ENCODE results near the gene TENT5A.

The TENT5A gene

DNA sequence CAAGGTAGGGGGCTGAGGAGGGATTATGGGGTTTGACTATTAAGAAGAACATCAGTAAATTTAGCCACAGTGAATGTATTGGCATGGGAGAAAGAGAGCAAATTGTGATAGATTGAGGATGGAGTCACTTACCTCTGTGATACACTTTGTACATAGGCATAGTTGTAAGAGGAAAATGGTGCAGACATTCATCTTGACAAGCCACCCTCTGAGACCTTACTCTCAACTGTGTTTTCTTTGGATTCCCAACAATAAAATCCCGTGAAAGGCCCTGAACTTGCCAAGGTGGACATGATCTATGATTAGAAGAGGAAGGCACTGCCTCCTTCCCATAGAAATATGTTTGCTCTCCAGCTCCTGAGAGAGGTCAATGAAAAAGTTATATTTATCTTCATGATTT is 18.6 kb upstream of the TENT5A start:
- no peak for DNase-seq (ENCODE audit: low read depth in 2 of 2)

DNA sequence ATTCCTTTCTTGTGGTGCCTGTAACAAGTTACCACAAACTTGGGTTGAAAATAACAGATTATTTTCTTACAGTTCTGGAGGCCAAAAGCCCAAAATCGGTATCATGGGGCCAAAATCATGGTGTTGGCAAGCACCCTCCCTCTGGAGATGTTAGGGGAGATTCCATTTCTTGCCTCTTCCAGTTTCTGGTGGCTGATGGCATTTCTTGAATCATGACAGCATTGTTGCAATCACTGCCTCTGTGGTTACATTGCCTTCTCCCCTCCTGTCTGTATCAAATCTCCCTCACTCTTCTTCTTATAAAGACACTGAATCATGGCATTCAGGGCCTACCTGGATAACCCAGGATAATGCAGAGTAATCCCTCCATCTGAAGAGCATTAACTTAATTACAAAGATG is 17.9 kb upstream of the TENT5A start:
- no peak for DNase-seq (ENCODE audit: low read depth in 2 of 2)

DNA sequence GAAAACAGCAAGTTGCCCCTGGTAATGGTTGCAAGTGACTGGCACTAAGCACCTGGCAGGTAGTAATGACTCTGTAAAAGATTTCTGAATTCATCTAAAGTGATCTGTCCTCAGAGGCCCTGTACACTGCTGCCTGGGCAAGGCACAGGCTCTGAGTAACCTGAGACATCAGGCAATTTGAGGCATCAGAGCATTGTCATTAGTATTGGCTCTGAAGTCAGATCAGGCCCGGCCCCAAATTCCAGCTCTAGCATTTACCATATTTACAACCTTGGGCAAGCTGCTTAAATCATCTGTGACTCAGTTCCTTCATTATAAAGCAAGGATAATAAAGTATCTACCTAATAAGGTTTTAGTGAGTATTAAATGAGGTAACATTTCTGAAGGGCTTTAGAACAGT is 17.3 kb upstream of the TENT5A start:
- DNase-seq (ENCODE audit: low read depth in 2 of 2) = no peak

DNA sequence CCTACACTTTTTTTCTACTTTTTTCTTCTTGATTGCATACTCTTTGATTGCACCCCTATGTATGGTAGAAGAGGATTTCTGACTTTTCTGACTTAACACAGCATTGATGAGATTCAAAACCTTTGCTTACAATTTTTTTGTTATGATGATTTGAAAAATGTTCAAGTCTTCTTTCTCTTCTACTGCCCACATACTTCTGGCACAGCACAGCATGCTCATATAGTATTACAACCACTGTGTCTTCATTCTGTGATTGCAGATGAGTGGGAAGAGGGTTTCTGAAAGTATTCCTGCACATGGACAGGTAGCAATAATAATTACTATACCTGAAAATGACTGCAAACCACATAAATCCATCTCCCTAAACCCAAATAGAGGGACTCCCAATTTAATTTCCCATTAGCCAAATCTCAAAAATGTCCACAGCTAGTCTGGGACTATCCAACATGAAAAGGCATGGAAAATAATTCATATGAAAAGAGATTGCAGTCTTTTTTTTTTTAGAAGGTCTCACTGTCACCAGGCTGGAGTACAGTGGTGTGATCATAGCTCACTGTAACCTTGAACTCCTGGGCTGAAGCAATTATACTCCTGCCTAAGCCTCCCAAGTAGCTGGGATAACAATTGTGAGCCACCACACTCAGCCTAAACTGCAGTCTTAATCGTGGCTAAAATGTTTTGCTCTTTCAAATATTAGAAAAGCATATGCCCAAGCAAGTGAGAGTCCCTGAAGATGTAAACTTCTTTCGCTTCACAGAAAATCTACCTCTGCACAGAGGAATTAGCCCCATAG is 15.9 kb upstream of the TENT5A start:
- DNase-seq (ENCODE audit: low read depth in 2 of 2) = no peak

DNA sequence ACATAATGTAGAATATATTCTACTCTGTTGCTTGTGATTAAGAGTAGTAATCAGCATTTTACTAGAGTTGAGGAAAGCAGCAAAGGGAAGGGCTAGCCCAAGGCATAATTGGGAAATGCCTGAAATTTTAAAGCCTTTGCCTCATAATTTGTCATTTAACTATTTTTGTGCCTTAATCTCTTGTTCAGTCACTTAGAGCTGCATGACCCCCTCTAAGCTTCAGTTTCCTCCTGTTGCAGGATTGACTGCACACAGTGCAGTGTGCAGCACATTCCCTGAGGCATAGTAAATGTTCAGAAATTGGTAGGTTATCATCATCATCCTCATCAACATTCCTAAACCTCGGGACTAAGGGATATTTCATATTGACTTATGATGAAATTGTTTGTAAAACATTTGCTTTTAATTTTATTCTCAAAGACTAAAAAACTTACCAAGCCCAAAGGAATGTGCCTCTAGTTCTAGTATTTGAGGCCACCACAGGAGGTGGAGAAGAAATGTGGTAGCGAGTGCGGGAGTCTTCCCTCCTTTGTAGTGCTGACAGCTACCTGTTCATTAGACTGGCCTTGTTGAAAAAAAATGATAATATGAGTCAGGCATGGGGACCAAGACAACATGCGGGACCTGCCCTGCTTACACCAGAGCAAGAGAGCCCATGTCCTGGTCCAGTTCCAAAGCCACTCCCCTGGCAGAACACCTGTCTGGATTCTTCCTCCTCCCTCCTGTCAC is 14.8 kb upstream of the TENT5A start:
- DNase-seq (ENCODE audit: low read depth in 2 of 2) = no peak

DNA sequence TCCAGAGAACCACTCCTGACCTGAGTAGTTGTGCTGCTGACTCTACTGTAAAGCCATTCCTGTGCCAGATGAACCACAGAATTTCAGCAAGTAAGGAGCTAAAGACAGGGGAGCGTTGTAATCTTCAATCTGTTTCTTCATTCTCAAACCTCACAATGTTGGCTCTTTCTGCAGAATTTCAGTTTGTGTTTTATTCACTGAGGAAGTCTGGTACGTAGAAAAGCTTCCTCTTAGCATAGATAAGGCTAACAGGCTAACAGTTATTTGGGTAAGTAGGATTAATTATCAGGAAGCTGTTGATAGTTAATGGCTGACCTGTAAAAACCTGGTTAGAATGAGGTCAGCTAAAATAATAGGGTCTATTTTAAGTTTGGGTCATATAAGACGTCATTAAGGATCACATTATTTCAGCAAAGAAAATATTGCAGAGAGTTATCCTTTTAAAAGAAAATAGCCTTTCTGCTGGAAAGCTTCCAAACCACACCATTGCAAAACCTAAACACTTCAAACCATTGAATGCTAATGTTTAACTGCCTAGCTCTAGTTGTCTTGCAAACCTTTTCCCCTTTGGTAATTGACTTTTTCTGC is 14.1 kb upstream of the TENT5A start:
- no peak for DNase-seq (ENCODE audit: low read depth in 2 of 2)

DNA sequence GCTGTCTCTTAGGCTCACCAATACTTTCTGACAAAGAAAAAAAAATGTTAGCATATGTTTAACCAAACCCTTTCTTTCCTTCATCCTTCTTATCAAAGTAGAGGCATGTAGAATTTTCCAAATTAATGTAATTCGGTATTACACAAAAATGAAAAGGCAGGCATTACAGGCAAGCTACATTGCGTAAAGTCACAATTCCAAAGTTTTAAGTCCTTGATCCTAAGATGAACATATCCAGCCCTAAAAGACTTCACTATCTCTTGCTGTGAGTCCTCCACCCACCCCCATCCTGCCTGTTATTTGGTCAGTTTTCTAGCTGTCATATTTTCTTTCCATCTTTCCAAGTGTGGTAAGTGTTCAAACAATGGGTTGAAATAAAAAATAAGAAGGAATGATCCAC is 12.1 kb upstream of the TENT5A start:
- no peak for DNase-seq (ENCODE audit: low read depth in 2 of 2)

DNA sequence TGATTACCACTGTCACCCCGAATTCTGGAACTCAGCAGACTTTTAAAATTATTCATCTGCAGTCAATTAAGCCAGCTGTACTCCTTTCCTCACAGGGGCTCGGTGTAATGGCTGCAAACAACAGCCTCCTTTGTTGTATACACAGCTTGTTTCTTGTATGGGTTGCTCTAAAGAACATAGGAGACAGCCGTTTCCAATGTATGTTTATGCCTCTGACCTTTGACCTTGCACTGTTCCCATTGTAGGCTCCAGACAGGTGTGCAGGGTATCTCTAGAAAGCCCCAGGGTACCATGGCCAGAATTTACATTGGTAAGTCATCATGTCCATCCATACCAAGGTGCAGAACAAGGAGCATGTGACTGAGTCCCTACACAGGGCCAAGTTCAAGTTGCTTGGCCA is 11.5 kb upstream of the TENT5A start:
- no peak for DNase-seq (ENCODE audit: low read depth in 2 of 2)

DNA sequence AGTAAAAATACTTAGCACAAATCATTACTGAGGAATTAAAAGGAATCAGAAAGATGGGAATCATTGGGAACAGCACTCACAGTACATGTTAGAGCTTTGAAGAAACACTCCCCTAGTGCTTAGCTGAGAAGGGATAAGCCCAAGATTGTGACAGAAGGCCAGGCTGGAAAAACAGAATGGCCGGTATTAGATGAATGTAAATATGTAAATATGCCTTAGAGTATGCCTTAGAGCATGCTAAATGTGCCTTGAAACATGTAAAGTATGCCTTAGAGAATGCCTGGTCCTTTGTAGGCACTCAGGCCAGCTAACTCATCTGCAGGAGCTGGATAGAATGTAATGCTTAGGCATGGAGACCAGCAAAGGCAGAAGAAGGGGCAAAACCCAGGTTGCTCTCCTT is 10.6 kb upstream of the TENT5A start:
- no peak for DNase-seq (ENCODE audit: low read depth in 2 of 2)

DNA sequence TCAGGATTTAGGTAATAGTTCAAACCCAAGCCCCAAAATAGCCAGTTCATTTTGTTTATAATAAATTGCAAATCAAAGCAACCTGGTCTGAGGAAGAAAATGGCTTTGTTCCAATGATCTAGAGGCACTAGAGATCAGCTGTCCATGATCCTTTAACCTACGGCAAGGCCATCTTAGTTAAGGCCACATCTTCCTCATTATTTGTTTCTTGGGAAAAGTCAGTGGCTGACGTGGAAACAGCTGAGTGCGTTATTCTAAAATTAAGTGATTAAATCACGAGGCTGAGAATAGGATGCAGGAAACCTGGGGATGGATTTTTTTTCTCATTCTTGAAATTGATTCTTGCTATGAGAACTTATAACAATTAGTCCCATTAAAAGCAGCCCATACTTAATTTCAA is 10.1 kb upstream of the TENT5A start:
- no peak for DNase-seq (ENCODE audit: low read depth in 2 of 2)

DNA sequence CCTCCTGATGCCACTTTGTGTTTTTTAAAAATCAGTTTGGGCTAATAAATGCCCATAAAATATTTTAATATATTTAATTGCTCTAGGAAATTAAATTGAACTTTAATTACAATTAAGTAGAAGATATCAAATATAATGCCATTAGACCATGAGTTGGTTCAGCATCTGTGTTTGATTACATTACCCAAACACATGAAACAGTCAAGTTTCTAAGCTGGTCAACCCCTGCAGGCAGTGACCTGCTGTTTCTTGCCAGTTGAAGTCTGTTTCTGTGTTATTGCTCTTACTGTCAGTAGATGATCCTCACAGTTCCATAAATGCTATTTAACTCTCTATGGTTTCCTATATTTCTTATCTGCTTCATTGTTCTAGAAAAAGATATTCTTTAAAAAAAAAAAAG is 9.7 kb upstream of the TENT5A start:
- no peak for DNase-seq (ENCODE audit: low read depth in 2 of 2)

DNA sequence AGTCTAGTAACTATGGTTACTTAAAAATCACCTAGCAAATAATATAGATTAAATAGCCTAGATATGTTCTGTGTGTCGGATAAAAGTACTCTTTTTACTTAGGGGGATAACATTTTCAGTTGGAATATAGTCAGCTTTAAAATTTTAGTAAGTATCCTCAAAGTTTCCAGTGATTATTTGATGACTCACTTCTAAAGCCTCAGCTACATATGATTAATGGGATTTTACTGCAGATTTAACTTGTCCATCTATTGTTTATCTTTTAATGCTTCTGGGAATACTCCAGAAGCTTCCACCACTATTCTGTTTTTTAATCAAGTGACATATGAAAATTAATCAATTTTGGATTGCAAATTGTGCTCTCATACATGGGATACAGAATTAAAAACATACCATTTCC is 8.7 kb upstream of the TENT5A start:
- no peak for DNase-seq (ENCODE audit: low read depth in 2 of 2)

DNA sequence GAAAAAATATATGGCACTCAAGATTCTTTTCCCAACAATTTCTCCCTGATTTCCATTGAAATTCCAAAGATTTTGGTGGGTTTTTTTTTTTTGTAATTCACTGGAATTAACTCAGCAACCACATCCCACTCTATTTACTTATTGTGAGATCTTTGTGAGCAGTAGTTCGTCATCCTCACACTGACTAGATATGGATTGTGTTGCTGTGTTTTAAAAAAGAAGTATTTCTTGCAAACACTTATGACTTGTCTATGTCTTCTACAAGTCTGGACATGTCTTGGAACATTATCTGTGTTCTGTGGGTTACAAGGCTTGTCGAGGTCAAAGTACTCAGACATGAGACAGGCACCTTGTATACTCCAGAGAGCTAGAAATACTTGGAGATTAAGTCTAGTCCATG is 7.3 kb upstream of the TENT5A start:
- DNase-seq (ENCODE audit: low read depth in 2 of 2) = no peak

DNA sequence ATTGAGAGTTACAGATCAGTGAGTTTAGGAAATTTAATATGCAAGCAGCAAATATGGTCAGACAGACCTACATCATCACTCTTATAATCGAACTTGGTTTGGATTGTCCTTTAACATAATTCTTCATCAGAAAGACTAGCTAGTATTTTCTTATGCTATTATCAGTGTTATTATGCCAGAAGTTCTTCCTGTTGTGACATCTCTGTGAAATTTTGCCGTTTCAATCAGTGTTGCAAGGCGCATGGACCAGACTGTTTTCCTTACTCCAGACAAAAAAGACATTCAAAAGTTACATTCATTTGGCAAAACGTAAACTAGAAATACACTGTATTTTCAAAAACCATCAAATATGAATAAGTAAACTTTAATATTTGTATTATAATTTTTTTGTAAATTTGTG is 5.7 kb upstream of the TENT5A start:
- DNase-seq (ENCODE audit: low read depth in 2 of 2) = no peak

DNA sequence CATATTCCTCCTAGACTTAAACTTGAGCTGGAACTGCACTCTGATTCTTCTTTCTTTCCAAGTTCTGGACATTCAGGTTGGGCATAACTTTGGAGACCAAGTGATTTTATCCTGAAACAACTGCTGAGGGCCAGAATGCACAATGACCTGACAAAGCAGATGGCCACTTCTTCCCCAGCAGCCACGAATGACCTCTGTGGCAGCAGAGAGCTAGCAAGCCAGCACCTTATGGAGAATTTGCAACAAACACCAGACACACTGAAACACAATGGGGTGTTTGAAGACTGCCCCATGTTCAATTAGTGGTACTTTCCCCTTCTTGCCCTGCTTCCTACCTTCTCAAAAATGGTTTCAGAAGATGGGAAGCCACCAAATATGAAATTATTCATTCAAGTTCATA is 4.2 kb upstream of the TENT5A start:
- DNase-seq (ENCODE audit: low read depth in 2 of 2) = no peak

DNA sequence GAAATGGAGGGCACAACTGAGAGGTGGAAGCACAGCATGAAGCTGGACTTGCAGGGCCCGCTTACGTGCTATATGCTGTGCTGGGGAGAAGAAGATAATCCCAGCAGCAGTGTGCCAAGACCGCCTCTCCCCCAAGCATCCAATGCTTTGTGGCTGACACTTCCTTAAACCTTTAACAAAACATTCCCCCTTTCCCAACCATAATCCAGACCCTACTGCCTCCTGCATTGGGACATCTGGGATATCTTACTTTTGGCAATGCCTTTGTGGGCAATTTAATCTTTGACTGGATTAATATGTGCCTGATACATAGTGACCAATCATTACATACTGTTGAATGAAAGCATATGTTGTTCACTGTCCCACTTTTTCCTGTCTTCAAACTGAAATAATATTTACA is 3.1 kb upstream of the TENT5A start:
- DNase-seq (ENCODE audit: low read depth in 2 of 2) = no peak

DNA sequence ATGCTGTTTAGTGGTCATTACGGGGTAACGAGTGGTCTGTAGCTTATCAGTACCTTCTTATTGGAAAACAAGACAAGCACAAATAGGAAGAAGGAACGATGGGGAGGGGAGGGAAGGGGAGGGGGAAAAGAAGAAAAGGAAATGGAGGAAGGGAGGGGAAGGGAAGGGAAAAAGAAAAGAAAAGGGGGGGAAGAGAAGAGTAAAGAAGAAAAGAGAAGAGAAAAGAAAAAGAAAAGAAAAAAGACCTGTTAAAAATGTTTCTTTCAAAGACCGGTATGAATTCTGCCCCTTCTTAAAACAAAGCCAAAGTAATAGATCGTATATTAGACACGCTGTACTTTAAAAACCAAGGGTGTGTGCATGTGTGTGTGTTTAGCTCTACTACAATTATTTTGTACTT is 2.4 kb upstream of the TENT5A start:
- DNase-seq (ENCODE audit: low read depth in 2 of 2) = no peak

DNA sequence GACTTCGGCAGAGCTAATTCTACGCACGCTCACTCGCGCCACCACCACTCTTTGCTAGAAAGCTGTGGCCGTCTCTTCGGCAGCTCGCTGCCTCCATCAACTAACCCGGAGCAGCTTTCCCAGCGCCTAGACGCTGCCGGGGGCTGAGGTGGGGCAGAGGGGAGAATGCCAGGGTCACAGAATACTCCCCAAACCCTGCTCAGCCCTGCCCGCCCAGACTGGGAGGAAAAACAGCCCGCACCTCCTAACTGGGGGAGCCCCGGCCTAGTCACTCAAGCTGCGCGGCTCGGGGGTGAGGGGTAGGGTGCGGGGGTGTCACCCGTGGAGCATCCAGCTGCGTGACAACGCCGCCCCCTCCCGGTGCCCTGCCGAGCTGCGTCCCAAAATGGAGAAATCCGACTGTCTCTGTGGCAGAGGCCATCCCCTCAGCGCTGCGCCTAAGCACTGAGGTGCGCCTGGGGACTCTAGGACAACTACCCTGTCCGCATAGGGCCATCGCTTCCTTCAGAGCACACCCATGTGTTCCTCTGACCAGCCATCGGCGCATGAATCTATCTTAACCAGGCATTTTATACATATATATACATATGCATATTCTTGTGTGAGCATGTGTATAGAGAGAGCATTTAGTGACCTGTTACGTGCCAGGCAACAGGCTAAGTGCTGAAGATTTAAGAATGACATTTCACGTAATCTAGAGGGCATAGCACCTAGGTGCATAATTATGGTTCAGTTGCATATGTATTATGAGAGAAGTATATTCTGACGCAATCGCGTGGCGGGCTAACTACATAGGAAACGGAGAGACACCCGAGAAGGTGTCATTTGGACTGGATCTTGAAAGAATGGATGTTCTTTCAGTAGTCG is 1.5 kb upstream of the TENT5A start:
- peak; percentile 80 to 85 for DNase-seq (ENCODE audit: low read depth in 2 of 2)

DNA sequence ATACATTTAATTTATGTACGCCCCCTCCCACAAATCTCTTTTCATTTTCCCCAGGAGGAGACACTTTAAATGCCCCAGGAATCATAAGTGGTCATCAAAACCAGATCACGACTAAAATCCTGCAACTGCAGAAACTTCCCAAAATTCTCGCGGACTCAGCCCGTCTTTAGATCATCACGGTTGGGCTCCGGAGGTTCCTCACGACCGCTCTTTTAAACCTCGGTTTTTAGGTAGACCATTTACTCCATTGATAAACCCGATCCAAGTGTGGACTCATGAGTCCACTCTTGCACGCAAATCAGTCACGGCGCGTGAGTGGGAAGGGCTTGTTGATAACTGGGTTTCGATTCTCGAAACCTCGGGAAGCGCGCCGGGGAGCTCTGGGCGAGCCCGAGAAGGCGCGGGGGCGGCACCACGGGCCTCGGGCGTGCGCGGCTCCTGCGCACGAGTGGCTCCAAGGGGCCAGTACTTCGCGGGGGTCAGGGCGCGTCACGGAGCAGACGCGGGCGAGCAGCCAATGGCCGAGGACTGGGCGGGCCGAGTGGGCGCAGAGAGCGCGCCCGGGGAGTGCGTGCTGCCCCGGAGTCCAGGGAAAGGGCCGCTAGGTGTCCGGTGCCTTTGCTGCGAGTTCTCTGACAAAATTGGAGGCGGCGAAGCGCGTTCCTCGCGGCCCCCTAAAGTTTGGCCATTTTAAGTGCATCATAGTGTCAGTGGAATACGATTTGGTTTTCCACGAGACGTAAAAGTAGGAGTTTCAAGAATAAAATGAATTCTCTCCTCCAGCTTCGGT is 635 bp upstream of the TENT5A start:
- DNase-seq (ENCODE audit: low read depth in 2 of 2) = peak; percentile 26 to 73

DNA sequence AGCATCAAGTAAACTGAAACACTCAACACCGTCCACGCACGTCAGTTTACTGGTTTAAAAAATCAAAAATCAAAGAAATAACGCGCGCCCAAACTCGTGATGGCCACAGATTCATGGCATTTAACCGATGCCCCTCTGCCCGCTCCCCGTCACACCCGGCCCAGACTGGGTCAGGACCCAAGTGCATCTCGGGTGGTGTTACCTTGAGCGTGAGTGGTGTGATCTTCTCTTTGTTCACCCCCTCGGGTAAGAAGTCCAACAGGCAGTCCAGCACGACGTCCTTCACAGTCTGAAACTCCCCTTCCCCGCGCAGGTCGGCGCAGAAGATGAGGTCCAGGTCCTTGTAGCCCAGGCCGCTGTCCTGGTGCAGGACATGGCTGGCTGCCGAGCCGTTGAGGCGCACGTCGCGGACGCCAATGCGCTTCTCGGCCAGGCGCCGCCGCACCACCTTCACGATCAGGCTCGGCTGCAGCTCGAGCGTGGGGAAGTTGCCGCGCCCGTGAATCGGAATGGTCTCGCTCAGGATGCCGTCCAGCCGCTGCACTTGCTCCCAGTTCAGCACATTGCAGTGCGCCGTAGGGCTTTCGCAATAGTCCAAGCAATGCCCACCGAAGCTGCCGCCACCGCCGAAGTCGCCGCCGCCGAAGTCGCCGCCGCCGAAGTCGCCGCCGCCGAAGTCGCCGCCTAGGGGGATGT is 945 bp downstream of the TENT5A start:
- DNase-seq (ENCODE audit: low read depth in 2 of 2) = peak in 1 of 2 donors; percentile 23
